ENCODE results near the gene PIK3C2G. TPM values are rescaled to one million over a fixed set of nuclear protein-coding genes. Genes with fewer than 3 reads are reported as not detected.

The PIK3C2G gene
- total and polyA plus RNA-seq, 2 of the 13 experiments (the other 11 are each of a cell fraction or from before 2014, with no cell fraction given) = not detected

DNA sequence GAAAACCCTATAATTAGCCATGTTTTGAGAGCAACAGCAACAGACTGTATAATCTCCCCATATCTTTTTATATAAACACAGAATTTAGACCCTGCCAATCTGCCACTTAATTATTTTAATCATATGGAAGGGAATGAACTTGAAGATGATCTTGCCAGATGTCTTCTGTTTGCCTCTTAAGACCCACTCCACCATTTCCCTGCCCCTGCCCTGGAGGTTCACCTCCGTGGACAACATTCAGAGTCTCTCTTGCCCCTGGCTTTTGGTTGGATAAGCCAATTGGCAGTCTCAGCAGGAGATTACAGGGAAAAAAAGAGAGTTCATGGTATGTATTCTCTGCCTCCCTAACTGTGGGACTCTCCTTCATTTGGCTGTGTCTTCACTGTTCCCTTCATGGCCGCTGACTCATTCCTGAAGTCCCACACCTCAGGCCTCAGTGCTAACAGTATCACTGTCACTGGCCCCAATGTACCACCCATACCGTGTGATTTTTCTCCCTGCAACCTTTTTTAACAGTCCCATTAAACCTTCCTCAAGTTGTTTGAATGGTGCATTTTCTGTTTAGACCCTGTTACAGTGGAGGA is 184.8 kb downstream of the PIK3C2G start:
- no peaks in the 10 kb centered on the region; a peak in 1 of 5 replicates for H3K27me3 ChIP-seq (ENCODE audit: control insufficient read depth in 1 of 2, insufficient read depth in 2 of 2, low read length in 2 of 2)
- FAIRE-seq (no peak), ATAC-seq (no peak), DNase-seq (ENCODE audit: low spot score) (no peak)
- intact Hi-C loops (cut with micrococcal nuclease; ENCODE audit: unreplicated experiment) (no loop called here), in situ Hi-C loops (cut with HindIII; ENCODE audit: extremely low pct_ligation_motif_present, low pct_unique_long_range_greater_than_20kb) (loop anchor here (25.0 kb wide), 2 partner anchors 741 to 841 kb away; no protein-coding TSS in a partner anchor)
- H3K4me2 ChIP-seq (ENCODE audit: low read depth, low read length) = no peak overlapping the region
- H3K36me3 ChIP-seq (replicated peaks in 1 of 2; ENCODE audit: control insufficient read depth in 1 of 2, insufficient read depth in 2 of 2, low read length in 2 of 2) = no peaks in the 10 kb centered on the region
- H3K27ac ChIP-seq (ENCODE audit: extremely low read length, insufficient read depth, low read length) = no peak overlapping the region
- WGBS (ENCODE audit: low lambda C conversion rate) = 0% methylated on average over 3 of the region's 3 CpGs
- ChIA-PET CTCF (ENCODE audit: low intra/inter-chr PET ratio, low total read pairs) (no interaction called here), POLR2A (no interaction called here)
- no peak overlapping the region for H2AFZ ChIP-seq (ENCODE audit: low read length)
- no peaks in the 10 kb centered on the region for H3K4me1 ChIP-seq (ENCODE audit: insufficient read depth, low read length)
- no peaks in the 10 kb centered on the region for H3K79me2 ChIP-seq (ENCODE audit: insufficient read depth, low read length)
- no peak overlapping the region for H3K4me3 ChIP-seq (replicated peaks in 1 of 3; ENCODE audit: insufficient read depth in 1 of 3, low read depth in 2 of 3, low read length in 3 of 3)
- no peaks in the 10 kb centered on the region for H3K9me3 ChIP-seq (ENCODE audit: low read length)
- H3K9ac ChIP-seq (ENCODE audit: insufficient read depth, low read depth, low read length) = no peak overlapping the region
- BruUV-seq (replicated peaks) = no TSS peak
- no peaks in the 10 kb centered on the region for H4K20me1 ChIP-seq (ENCODE audit: insufficient read depth, low read length)
- TF ChIP-seq, protein P1, sequence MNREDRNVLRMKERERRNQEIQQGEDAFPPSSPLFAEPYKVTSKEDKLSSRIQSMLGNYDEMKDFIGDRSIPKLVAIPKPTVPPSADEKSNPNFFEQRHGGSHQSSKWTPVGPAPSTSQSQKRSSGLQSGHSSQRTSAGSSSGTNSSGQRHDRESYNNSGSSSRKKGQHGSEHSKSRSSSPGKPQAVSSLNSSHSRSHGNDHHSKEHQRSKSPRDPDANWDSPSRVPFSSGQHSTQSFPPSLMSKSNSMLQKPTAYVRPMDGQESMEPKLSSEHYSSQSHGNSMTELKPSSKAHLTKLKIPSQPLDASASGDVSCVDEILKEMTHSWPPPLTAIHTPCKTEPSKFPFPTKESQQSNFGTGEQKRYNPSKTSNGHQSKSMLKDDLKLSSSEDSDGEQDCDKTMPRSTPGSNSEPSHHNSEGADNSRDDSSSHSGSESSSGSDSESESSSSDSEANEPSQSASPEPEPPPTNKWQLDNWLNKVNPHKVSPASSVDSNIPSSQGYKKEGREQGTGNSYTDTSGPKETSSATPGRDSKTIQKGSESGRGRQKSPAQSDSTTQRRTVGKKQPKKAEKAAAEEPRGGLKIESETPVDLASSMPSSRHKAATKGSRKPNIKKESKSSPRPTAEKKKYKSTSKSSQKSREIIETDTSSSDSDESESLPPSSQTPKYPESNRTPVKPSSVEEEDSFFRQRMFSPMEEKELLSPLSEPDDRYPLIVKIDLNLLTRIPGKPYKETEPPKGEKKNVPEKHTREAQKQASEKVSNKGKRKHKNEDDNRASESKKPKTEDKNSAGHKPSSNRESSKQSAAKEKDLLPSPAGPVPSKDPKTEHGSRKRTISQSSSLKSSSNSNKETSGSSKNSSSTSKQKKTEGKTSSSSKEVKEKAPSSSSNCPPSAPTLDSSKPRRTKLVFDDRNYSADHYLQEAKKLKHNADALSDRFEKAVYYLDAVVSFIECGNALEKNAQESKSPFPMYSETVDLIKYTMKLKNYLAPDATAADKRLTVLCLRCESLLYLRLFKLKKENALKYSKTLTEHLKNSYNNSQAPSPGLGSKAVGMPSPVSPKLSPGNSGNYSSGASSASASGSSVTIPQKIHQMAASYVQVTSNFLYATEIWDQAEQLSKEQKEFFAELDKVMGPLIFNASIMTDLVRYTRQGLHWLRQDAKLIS (CRISPR knock-in tag; IDR thresholded peaks at IDR 0.05) = no peak
- TF ChIP-seq NBN (conservative IDR thresholded peaks at IDR 0.05) (no peak), HNRNPL (IDR thresholded peaks at IDR 0.05; ENCODE audit: low read depth, low read length) (no peak), ETV5 (CRISPR knock-in tag; IDR thresholded peaks at IDR 0.05; ENCODE audit: borderline replicate concordance) (no peak), TRIM24 (CRISPR knock-in tag; IDR thresholded peaks at IDR 0.05) (no peak), CBX5 (CRISPR knock-in tag; IDR thresholded peaks at IDR 0.05; ENCODE audit: borderline replicate concordance) (no peak), KLF9 (CRISPR knock-in tag; IDR thresholded peaks at IDR 0.05; ENCODE audit: low read depth) (no peak), ZNF788 (CRISPR knock-in tag; IDR thresholded peaks at IDR 0.05; ENCODE audit: borderline replicate concordance) (no peak), NFRKB (IDR thresholded peaks at IDR 0.05) (no peak), ATRX (CRISPR knock-in tag; IDR thresholded peaks at IDR 0.05; ENCODE audit: borderline replicate concordance) (no peak), NCOA1 (CRISPR knock-in tag; IDR thresholded peaks at IDR 0.05) (no peak), ZNF232 (CRISPR knock-in tag; IDR thresholded peaks at IDR 0.05; ENCODE audit: borderline replicate concordance) (no peak), IRF2 (CRISPR knock-in tag; IDR thresholded peaks at IDR 0.05) (no peak), HMGA1 (CRISPR knock-in tag; conservative IDR thresholded peaks at IDR 0.05) (no peak), SMAD3 (CRISPR knock-in tag; IDR thresholded peaks at IDR 0.05) (no peak)
- TF ChIP-seq, protein P2, sequence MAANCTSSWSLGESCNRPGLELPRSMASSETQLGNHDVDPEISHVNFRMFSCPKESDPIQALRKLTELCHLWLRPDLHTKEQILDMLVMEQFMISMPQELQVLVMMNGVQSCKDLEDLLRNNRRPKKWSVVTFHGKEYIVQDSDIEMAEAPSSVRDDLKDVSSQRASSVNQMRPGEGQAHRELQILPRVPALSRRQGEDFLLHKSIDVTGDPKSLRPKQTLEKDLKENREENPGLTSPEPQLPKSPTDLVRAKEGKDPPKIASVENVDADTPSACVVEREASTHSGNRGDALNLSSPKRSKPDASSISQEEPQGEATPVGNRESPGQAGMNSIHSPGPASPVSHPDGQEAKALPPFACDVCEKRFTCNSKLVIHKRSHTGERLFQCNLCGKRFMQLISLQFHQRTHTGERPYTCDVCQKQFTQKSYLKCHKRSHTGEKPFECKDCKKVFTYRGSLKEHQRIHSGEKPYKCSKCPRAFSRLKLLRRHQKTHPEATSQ (CRISPR knock-in tag; IDR thresholded peaks at IDR 0.05; ENCODE audit: borderline replicate concordance) = no peak
- TF ChIP-seq, protein P3, sequence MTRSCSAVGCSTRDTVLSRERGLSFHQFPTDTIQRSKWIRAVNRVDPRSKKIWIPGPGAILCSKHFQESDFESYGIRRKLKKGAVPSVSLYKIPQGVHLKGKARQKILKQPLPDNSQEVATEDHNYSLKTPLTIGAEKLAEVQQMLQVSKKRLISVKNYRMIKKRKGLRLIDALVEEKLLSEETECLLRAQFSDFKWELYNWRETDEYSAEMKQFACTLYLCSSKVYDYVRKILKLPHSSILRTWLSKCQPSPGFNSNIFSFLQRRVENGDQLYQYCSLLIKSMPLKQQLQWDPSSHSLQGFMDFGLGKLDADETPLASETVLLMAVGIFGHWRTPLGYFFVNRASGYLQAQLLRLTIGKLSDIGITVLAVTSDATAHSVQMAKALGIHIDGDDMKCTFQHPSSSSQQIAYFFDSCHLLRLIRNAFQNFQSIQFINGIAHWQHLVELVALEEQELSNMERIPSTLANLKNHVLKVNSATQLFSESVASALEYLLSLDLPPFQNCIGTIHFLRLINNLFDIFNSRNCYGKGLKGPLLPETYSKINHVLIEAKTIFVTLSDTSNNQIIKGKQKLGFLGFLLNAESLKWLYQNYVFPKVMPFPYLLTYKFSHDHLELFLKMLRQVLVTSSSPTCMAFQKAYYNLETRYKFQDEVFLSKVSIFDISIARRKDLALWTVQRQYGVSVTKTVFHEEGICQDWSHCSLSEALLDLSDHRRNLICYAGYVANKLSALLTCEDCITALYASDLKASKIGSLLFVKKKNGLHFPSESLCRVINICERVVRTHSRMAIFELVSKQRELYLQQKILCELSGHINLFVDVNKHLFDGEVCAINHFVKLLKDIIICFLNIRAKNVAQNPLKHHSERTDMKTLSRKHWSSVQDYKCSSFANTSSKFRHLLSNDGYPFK (CRISPR knock-in tag; IDR thresholded peaks at IDR 0.05; ENCODE audit: borderline replicate concordance) = no peak
